Lung (tissue), 12 donors: ENCODE results near the gene CYSLTR2. TPM values are rescaled to one million over a fixed set of nuclear protein-coding genes. Genes with fewer than 3 reads are reported as not detected.

Experiments used
- ATAC-seq: fragments of 200-7000 bp; cut with Tn5 transposase; one replicate; pipeline ENCODE4 v1.9.1; 2020; ENCODE audit warnings: moderate number of reproducible peaks; ENCODE audit not compliant: insufficient read depth, low FRiP score
- DNase-seq, 3 donors: peaks; one replicate each; pipeline ENCODE4 v3.0.0-alpha.2; 2013 to 2017
- H3K27ac ChIP-seq, 2 donors: one replicate each; pipeline ENCODE4 v1.5.1; 2013; ENCODE audit warnings: mild to moderate bottlenecking in 2 of 2, moderate library complexity in 2 of 2, control low read depth in 1 of 2, inconsistent platforms in 1 of 2, low read depth in 1 of 2, low read length in 1 of 2
- H3K27me3 ChIP-seq, 3 donors: one replicate each; pipeline ENCODE4 v1.5.1; 2013; ENCODE audit warnings: low read length in 2 of 3; ENCODE audit not compliant: control insufficient read depth in 3 of 3, insufficient read depth in 3 of 3
- H3K36me3 ChIP-seq, 4 donors: one replicate each; pipeline ENCODE4 v1.5.1; 2013; ENCODE audit warnings: low read length in 4 of 4, mild to moderate bottlenecking in 1 of 4, moderate library complexity in 1 of 4; ENCODE audit not compliant: control insufficient read depth in 4 of 4, insufficient read depth in 4 of 4
- H3K4me1 ChIP-seq, 5 donors: one replicate each; pipeline ENCODE4 v1.5.1; 2013; ENCODE audit warnings: low read length in 5 of 5, mild to moderate bottlenecking in 2 of 5, moderate library complexity in 1 of 5; ENCODE audit not compliant: control insufficient read depth in 5 of 5, insufficient read depth in 5 of 5
- H3K4me3 ChIP-seq: one replicate; pipeline ENCODE4 v1.5.1; 2013; ENCODE audit warnings: mild to moderate bottlenecking, control low read depth, moderate library complexity
- H3K9ac ChIP-seq, 2 donors: one replicate each; pipeline ENCODE4 v1.5.1; 2013; ENCODE audit warnings: low read length in 2 of 2, control low read depth in 1 of 2; ENCODE audit not compliant: insufficient read depth in 1 of 2
- H3K9me3 ChIP-seq, 4 donors: one replicate each; pipeline ENCODE4 v1.5.1; 2013; ENCODE audit warnings: low read length in 3 of 4, mild to moderate bottlenecking in 1 of 4, moderate library complexity in 1 of 4; ENCODE audit not compliant: control insufficient read depth in 4 of 4, insufficient read depth in 3 of 4
- WGBS, 2 donors: extraction: QIAGEN DNeasy Blood & Tissue Kit; methylation state at CpG; one replicate each; pipeline ENCODE4 v1.1.7; 2013; 5-methylcytosine and 5-hydroxymethylcytosine counted together
- polyA plus RNA-seq, 2 donors: library from polyadenylated mRNA; stranded (reverse); fragments of 200-250 nt; gene quantifications; one replicate each; pipeline ENCODE4 v1.2.1, GENCODE V29; 2013
- total RNA-seq, 2 donors: library from RNA; depleted of rRNA in 1 of 2; stranded (reverse); fragments of >200 nt in 1 of 2; gene quantifications; one replicate each; pipeline ENCODE4 v1.2.1, GENCODE V29; 2014 to 2021
- TF ChIP-seq, protein P1 (sequence below): IDR thresholded peaks from 2 replicates; pipeline ENCODE4 v1.5.1; 2012; ENCODE audit warnings: mild to moderate bottlenecking; ENCODE audit errors: control extremely low read depth, extremely low read depth
- donor health status: control.
- donor health status: control.
- donor health status: Bipolar disorder and iron deficiency.
- donor health status: healthy.
- donor health status: DM: yes; HTN: yes; CAD: no.

CYSLTR2 gene
- total and polyA plus RNA-seq, 4 donors, result 0.32 to 0.92 (median 0.54) TPM

DNA sequence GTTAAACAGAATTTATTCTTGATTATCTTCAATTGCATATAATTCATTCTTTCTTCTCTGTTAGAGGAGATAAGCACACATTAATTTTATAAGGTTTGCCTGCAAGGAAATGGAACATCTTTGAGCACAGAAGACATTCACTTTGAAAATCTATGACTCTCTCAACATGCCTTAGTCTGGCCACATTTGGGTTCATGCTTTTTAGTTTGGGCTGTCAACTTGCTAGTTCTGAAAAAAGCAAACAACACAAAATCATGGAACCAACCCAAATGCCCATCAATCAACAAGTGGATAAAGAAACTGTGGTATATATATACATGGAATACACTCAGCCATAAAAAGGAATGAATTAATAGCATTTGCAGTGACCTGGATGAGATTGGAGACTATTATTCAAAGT lies 71.5 kb downstream of the CYSLTR2 start:
- H3K9me3 ChIP-seq, result no peaks in the 10 kb centered on the region
- no peak overlapping the region for H3K27ac ChIP-seq
- DNase-seq, result no peak
- TF ChIP-seq, protein P1, sequence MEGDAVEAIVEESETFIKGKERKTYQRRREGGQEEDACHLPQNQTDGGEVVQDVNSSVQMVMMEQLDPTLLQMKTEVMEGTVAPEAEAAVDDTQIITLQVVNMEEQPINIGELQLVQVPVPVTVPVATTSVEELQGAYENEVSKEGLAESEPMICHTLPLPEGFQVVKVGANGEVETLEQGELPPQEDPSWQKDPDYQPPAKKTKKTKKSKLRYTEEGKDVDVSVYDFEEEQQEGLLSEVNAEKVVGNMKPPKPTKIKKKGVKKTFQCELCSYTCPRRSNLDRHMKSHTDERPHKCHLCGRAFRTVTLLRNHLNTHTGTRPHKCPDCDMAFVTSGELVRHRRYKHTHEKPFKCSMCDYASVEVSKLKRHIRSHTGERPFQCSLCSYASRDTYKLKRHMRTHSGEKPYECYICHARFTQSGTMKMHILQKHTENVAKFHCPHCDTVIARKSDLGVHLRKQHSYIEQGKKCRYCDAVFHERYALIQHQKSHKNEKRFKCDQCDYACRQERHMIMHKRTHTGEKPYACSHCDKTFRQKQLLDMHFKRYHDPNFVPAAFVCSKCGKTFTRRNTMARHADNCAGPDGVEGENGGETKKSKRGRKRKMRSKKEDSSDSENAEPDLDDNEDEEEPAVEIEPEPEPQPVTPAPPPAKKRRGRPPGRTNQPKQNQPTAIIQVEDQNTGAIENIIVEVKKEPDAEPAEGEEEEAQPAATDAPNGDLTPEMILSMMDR, result no peak
- no peak overlapping the region for H3K4me3 ChIP-seq
- no peaks in the 10 kb centered on the region for H3K27me3 ChIP-seq
- H3K4me1 ChIP-seq, result peaks cover 0 to 33% (median 0%) of the 10 kb centered on the region in 5 donors
- ATAC-seq, result no peak
- H3K9ac ChIP-seq, result no peak overlapping the region
- no peaks in the 10 kb centered on the region for H3K36me3 ChIP-seq

DNA sequence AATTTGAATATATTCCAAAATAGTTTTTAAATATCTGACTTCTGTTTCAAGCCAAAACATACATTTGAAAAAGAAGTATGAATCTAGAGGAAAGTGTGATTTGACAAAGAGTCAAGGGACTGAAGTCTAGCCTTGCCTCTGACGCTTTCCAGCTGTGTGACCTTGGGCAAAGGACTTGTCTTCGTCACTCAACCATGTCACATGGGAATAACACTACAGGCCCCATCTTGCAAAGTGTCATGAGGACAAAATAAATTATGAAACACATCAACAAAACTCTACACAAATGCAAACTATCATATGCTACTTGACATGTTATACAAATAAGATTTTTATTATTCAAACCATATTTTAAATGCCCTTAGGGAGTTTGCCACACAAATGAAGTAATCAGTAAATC lies 73.0 kb downstream of the CYSLTR2 start:
- no peaks in the 10 kb centered on the region for H3K9me3 ChIP-seq
- ATAC-seq, result no peak
- 73 to 74% methylated on average over 2 of the region's 2 CpGs for WGBS, 2 donors
- H3K27ac ChIP-seq, result no peak overlapping the region
- TF ChIP-seq, protein P1, result no peak
- no peaks in the 10 kb centered on the region for H3K27me3 ChIP-seq
- H3K36me3 ChIP-seq, result no peaks in the 10 kb centered on the region
- H3K4me3 ChIP-seq, result no peak overlapping the region
- H3K9ac ChIP-seq, result no peak overlapping the region
- H3K4me1 ChIP-seq, result peaks cover 0 to 28% (median 0%) of the 10 kb centered on the region in 5 donors
- peak; percentile 85 to 97 (median 95) for DNase-seq

DNA sequence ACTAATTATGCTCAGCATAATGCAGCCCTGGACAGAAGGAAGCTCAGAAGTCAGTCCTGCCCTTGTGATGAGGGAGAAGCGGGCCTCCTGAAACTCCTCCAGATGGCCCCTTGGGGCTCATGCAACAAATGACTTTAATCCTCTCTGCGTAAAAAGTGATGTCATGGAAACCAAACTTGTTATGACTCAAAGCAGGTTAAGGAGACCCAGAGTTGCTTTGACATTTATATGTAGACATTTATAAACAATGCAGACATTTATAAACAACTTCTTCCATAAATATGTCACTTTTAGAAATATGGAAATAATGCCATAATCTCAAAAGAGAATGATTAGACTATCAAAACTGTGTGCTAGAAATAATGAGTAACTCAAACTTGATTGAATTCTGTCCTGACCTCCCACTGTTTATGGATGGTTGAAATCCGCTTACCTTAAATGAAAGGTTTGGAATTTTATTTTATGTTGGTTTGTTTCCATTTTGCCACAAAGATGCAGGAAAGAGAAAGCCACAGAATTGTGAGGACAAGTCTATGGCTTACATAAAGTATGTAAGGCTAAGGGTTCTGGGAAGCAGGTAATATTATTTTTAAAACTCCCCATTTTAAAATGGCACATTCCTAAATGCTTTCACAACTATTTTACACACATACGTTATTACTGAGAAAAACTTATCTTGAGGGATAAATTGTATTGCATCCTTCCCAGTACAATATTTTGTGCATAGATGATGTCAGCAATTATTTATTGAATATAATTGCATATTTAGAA lies 73.7 kb downstream of the CYSLTR2 start:
- TF ChIP-seq, protein P1, result no peak
- H3K4me3 ChIP-seq, result no peak overlapping the region
- peaks cover 0 to 2% (median 0%) of the 10 kb centered on the region in 4 donors for H3K9me3 ChIP-seq
- H3K36me3 ChIP-seq, result no peaks in the 10 kb centered on the region
- 57 to 94% methylated on average over 4 of the region's 4 CpGs for WGBS, 2 donors
- H3K27ac ChIP-seq, result no peak overlapping the region
- H3K4me1 ChIP-seq, result peaks cover 0 to 28% (median 2%) of the 10 kb centered on the region in 5 donors
- no peak overlapping the region for H3K9ac ChIP-seq
- H3K27me3 ChIP-seq, result no peaks in the 10 kb centered on the region
- ATAC-seq (no peak), DNase-seq (peak; percentile 62 to 91 (median 85))
